Measurements from ENCODE around the gene SLC7A1. TPM values are rescaled to one million over a fixed set of nuclear protein-coding genes. Genes with fewer than 3 reads are reported as not detected.

SLC7A1 gene
- total RNA-seq, 1 experiment from 2014 or later: 27.3 TPM

- DNase-seq (ENCODE audit: low read depth in 1 of 2, low spot score in 2 of 2): no peak
- Histone ChIP-seq H3K27ac (no peak overlapping the region), H3K4me3 (no peak overlapping the region), H3K36me3 (peaks cover 16% of the 10 kb centered on the region), H3K9me3 (replicated peaks) (no peaks in the 10 kb centered on the region), H3K27me3 (replicated peaks) (no peaks in the 10 kb centered on the region), H3K4me1 (replicated peaks) (peaks cover 33% of the 10 kb centered on the region)
These were observed 18.1 kb downstream of the SLC7A1 start for GRCh38 chr13:29577136-29578051.

- H3K27ac ChIP-seq: no peak overlapping the region
- no peaks in the 10 kb centered on the region for H3K27me3 ChIP-seq (replicated peaks)
- H3K4me3 ChIP-seq: no peak overlapping the region
- no peak for DNase-seq (ENCODE audit: low read depth in 1 of 2, low spot score in 2 of 2)
- H3K4me1 ChIP-seq (replicated peaks): peaks cover 33% of the 10 kb centered on the region
- H3K36me3 ChIP-seq: peaks cover 14% of the 10 kb centered on the region
- H3K9me3 ChIP-seq (replicated peaks): no peaks in the 10 kb centered on the region
These were observed 18.9 kb downstream of the SLC7A1 start for GRCh38 chr13:29576581-29576980.

- DNase-seq (ENCODE audit: low read depth in 1 of 2, low spot score in 2 of 2): no peak
- no peak overlapping the region for H3K4me3 ChIP-seq
- H3K9me3 ChIP-seq (replicated peaks): no peaks in the 10 kb centered on the region
- H3K4me1 ChIP-seq (replicated peaks): peaks cover 24% of the 10 kb centered on the region
- no peaks in the 10 kb centered on the region for H3K27me3 ChIP-seq (replicated peaks)
- peaks cover 15% of the 10 kb centered on the region for H3K36me3 ChIP-seq
- no peak overlapping the region for H3K27ac ChIP-seq
These were observed 20.4 kb downstream of the SLC7A1 start for GRCh38 chr13:29575098-29575497.

GRCh38 chr13:29573190-29573589 is 22.3 kb downstream of the SLC7A1 start:
- DNase-seq (ENCODE audit: low read depth in 1 of 2, low spot score in 2 of 2): no peak
- Histone ChIP-seq H3K27me3 (replicated peaks) (no peaks in the 10 kb centered on the region), H3K4me3 (no peak overlapping the region), H3K36me3 (peaks cover 10% of the 10 kb centered on the region), H3K4me1 (replicated peaks) (peaks cover 21% of the 10 kb centered on the region), H3K9me3 (replicated peaks) (no peaks in the 10 kb centered on the region), H3K27ac (no peak overlapping the region)

GRCh38 chr13:29572575-29572974 is 22.9 kb downstream of the SLC7A1 start:
- Histone ChIP-seq H3K4me3 (no peak overlapping the region), H3K27ac (no peak overlapping the region)
- no peak for DNase-seq (ENCODE audit: low read depth in 1 of 2, low spot score in 2 of 2)

GRCh38 chr13:29571876-29572570 is 23.5 kb downstream of the SLC7A1 start:
- peaks cover 21% of the 10 kb centered on the region for H3K4me1 ChIP-seq (replicated peaks)
- H3K27ac ChIP-seq: no peak overlapping the region
- no peak for DNase-seq (ENCODE audit: low read depth in 1 of 2, low spot score in 2 of 2)
- no peaks in the 10 kb centered on the region for H3K9me3 ChIP-seq (replicated peaks)
- no peaks in the 10 kb centered on the region for H3K27me3 ChIP-seq (replicated peaks)
- H3K4me3 ChIP-seq: no peak overlapping the region
- peaks cover 5% of the 10 kb centered on the region for H3K36me3 ChIP-seq

More at GRCh38 chr13:29572575-29572974, 22.9 kb downstream of the SLC7A1 start:
- Histone ChIP-seq H3K27me3 (replicated peaks) (no peaks in the 10 kb centered on the region), H3K4me1 (replicated peaks) (peaks cover 21% of the 10 kb centered on the region), H3K36me3 (peaks cover 10% of the 10 kb centered on the region), H3K9me3 (replicated peaks) (no peaks in the 10 kb centered on the region)

- peaks cover 9% of the 10 kb centered on the region; the same call in 1 of the 2 replicates for H3K36me3 ChIP-seq
- H3K27me3 ChIP-seq (replicated peaks): no peaks in the 10 kb centered on the region
- no peaks in the 10 kb centered on the region for H3K9me3 ChIP-seq (replicated peaks)
- no peak for DNase-seq (ENCODE audit: low read depth in 1 of 2, low spot score in 2 of 2)
- H3K27ac ChIP-seq: no peak overlapping the region
- peaks cover 26% of the 10 kb centered on the region for H3K4me1 ChIP-seq (replicated peaks)
- H3K4me3 ChIP-seq: no peak overlapping the region
These were observed 25.3 kb downstream of the SLC7A1 start for GRCh38 chr13:29570051-29570654.

GRCh38 chr13:29569253-29570050 is 26.0 kb downstream of the SLC7A1 start:
- Histone ChIP-seq H3K27me3 (replicated peaks) (no peaks in the 10 kb centered on the region), H3K36me3 (peaks cover 9% of the 10 kb centered on the region; the same call in 1 of the 2 replicates), H3K9me3 (replicated peaks) (no peaks in the 10 kb centered on the region), H3K4me3 (no peak overlapping the region), H3K27ac (no peak overlapping the region), H3K4me1 (replicated peaks) (peaks cover 28% of the 10 kb centered on the region)
- no peak for DNase-seq (ENCODE audit: low read depth in 1 of 2, low spot score in 2 of 2)

GRCh38 chr13:29568731-29569130 is 26.8 kb downstream of the SLC7A1 start:
- H3K9me3 ChIP-seq (replicated peaks): no peaks in the 10 kb centered on the region
- peaks cover 35% of the 10 kb centered on the region for H3K4me1 ChIP-seq (replicated peaks)
- peaks cover 12% of the 10 kb centered on the region; the same call in 1 of the 2 replicates for H3K36me3 ChIP-seq
- no peaks in the 10 kb centered on the region for H3K27me3 ChIP-seq (replicated peaks)
- H3K4me3 ChIP-seq: no peak overlapping the region
- no peak overlapping the region for H3K27ac ChIP-seq
- no peak for DNase-seq (ENCODE audit: low read depth in 1 of 2, low spot score in 2 of 2)

GRCh38 chr13:29567411-29567810 is 28.1 kb downstream of the SLC7A1 start:
- Histone ChIP-seq H3K27ac (no peak overlapping the region), H3K4me1 (replicated peaks) (peaks cover 36% of the 10 kb centered on the region), H3K9me3 (replicated peaks) (no peaks in the 10 kb centered on the region), H3K36me3 (peaks cover 15% of the 10 kb centered on the region; the same call in 1 of the 2 replicates), H3K27me3 (replicated peaks) (no peaks in the 10 kb centered on the region), H3K4me3 (no peak overlapping the region)
- no peak for DNase-seq (ENCODE audit: low read depth in 1 of 2, low spot score in 2 of 2)

- Histone ChIP-seq H3K36me3 (peaks cover 10% of the 10 kb centered on the region; the same call in 1 of the 2 replicates), H3K27me3 (replicated peaks) (no peaks in the 10 kb centered on the region), H3K4me1 (replicated peaks) (peaks cover 30% of the 10 kb centered on the region), H3K27ac (no peak overlapping the region), H3K9me3 (replicated peaks) (no peaks in the 10 kb centered on the region), H3K4me3 (no peak overlapping the region)
- DNase-seq (ENCODE audit: low read depth in 1 of 2, low spot score in 2 of 2): no peak
These were observed 29.3 kb downstream of the SLC7A1 start for GRCh38 chr13:29566206-29566605.

GRCh38 chr13:29564818-29565217 is 30.7 kb downstream of the SLC7A1 start:
- no peak overlapping the region for H3K4me3 ChIP-seq
- no peak overlapping the region for H3K27ac ChIP-seq
- peaks cover 10% of the 10 kb centered on the region; the same call in 1 of the 2 replicates for H3K36me3 ChIP-seq
- no peaks in the 10 kb centered on the region for H3K9me3 ChIP-seq (replicated peaks)
- peaks cover 30% of the 10 kb centered on the region for H3K4me1 ChIP-seq (replicated peaks)
- DNase-seq (ENCODE audit: low read depth in 1 of 2, low spot score in 2 of 2): no peak
- H3K27me3 ChIP-seq (replicated peaks): no peaks in the 10 kb centered on the region

GRCh38 chr13:29564373-29564772 is 31.1 kb downstream of the SLC7A1 start:
- Histone ChIP-seq H3K27me3 (replicated peaks) (no peaks in the 10 kb centered on the region), H3K4me1 (replicated peaks) (peaks cover 30% of the 10 kb centered on the region), H3K36me3 (peaks cover 10% of the 10 kb centered on the region; the same call in 1 of the 2 replicates), H3K27ac (no peak overlapping the region), H3K4me3 (no peak overlapping the region), H3K9me3 (replicated peaks) (no peaks in the 10 kb centered on the region)
- DNase-seq (ENCODE audit: low read depth in 1 of 2, low spot score in 2 of 2): no peak
